Left ventricle myocardium inferior (tissue), 1 donor: ENCODE results near the gene HAUS6. TPM values are rescaled to one million over a fixed set of nuclear protein-coding genes. Genes with fewer than 3 reads are reported as not detected.
"Not testable (repeated sequence)": the region's sequence is repeated elsewhere in the genome, so short reads cannot be mapped to it uniquely, and the experiment has no call there.

Source experiments
- DNase-seq: peaks from one replicate; pipeline ENCODE4 v3.0.0-alpha.2; 2020
- H3K27ac ChIP-seq: fragments of 200-600 bp; replicated peaks from 2 replicates; pipeline ENCODE4 v1.8.0; 2021
- H3K27me3 ChIP-seq: fragments of 200-600 bp; 2 replicates; pipeline ENCODE4 v1.8.0; 2021; ENCODE audit warnings: low read depth
- H3K36me3 ChIP-seq: fragments of 200-600 bp; 2 replicates; pipeline ENCODE4 v1.8.0; 2021
- H3K4me1 ChIP-seq: fragments of 200-600 bp; 2 replicates; pipeline ENCODE4 v1.8.0; 2021
- H3K4me3 ChIP-seq: fragments of 200-600 bp; 2 replicates; pipeline ENCODE4 v1.8.0; 2021; ENCODE audit warnings: mild to moderate bottlenecking, moderate library complexity
- H3K9me3 ChIP-seq: fragments of 200-600 bp; replicated peaks from 2 replicates; pipeline ENCODE4 v1.8.0; 2021
- intact Hi-C: fragments of 100-400 bp; cut with micrococcal nuclease; formaldehyde crosslinking; loops from one replicate; pipeline ENCODE4 v1.11.0; 2022
- long read RNA-seq: library from polyadenylated mRNA; unstranded; transcript quantifications from one replicate; pipeline ENCODE4 v2.0.0, GENCODE V29; 2021
- total RNA-seq: library from RNA; stranded (reverse); fragmentation: NEBNext Ultra II Directional; extraction: Animal tissue kit (Norgen Biotek cat#: 25700); gene quantifications from one replicate; pipeline ENCODE4 v1.2.1, GENCODE V29; 2021
- TF ChIP-seq, protein P1 (sequence below): fragments of 200-600 bp; IDR thresholded peaks from 2 replicates; pipeline ENCODE4 v1.8.0; 2021; ENCODE audit warnings: antibody characterized with exemption, mild to moderate bottlenecking, borderline replicate concordance
- donor health status: DM: no; HTN: yes; CAD: no; lungs with severe emphysema.

Gene HAUS6, protein sequence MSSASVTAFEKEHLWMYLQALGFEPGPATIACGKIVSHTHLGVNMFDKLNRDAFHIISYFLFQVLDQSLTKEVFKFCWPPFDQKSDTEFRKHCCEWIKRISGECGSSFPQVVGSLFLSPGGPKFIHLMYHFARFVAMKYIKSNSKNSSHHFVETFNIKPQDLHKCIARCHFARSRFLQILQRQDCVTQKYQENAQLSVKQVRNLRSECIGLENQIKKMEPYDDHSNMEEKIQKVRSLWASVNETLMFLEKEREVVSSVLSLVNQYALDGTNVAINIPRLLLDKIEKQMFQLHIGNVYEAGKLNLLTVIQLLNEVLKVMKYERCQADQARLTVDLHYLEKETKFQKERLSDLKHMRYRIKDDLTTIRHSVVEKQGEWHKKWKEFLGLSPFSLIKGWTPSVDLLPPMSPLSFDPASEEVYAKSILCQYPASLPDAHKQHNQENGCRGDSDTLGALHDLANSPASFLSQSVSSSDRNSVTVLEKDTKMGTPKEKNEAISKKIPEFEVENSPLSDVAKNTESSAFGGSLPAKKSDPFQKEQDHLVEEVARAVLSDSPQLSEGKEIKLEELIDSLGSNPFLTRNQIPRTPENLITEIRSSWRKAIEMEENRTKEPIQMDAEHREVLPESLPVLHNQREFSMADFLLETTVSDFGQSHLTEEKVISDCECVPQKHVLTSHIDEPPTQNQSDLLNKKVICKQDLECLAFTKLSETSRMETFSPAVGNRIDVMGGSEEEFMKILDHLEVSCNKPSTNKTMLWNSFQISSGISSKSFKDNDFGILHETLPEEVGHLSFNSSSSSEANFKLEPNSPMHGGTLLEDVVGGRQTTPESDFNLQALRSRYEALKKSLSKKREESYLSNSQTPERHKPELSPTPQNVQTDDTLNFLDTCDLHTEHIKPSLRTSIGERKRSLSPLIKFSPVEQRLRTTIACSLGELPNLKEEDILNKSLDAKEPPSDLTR
- total RNA-seq, result 5.6 TPM
- long read RNA-seq, full-length matches to known transcripts, result 1 of 1 reads
- long read RNA-seq, partial matches to known transcripts, result 0 of 1 reads
- long read RNA-seq, other reads (novel, unspliced or antisense), result 0 of 1 reads

DNA sequence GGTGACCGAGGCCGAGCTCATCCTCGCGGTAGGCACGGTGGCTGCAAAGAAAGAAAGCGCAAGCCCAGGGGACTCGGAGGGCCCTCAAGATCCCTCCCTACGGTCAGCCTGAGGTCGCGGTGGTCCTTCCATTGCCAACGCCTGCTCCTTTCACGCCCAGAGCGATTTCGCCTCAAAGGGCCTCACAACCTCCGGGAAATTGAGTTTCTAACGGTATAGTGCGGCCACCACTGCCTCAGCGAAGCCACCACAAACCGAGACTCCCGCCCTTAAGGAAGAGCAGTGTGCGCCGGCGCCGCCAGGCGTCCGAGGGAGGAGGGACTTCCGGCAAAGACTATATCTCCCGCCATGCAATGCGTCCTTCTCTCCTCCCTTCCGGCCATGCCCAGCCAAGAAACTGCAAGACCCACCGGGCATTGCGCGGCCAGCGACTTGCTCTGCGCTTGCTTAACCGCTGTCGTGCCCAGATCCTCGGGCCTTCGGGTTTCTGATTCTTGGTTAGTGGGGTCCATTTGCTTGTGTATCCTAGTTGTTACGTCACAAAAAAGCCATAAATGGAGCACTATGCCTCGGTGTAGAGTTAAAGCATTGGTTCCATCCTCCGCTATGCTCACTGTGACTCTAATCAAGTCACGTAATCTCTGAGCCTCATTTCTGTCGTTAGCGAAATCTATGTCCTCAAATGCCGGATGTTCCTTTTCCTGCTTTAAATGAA lies at the start of gene HAUS6:
TSS of gene HAUS6 (minus strand) at position 274 of the 715 bp plus-strand sequence. CDS start at position 21, 253 bp downstream.
- no peaks in the 10 kb centered on the region for H3K9me3 ChIP-seq
- intact Hi-C loops, result loop anchor here (10.0 kb wide), 2 partner anchors 72 to 352 kb away; no protein-coding TSS in a partner anchor
- peak within 1 kb of the TSS; percentile 94 for H3K27ac ChIP-seq
- no peaks in the 10 kb centered on the region for H3K27me3 ChIP-seq
- H3K4me1 ChIP-seq, result peaks cover 29% of the 10 kb centered on the region
- peak; percentile 96 for DNase-seq
- TF ChIP-seq, protein P1, sequence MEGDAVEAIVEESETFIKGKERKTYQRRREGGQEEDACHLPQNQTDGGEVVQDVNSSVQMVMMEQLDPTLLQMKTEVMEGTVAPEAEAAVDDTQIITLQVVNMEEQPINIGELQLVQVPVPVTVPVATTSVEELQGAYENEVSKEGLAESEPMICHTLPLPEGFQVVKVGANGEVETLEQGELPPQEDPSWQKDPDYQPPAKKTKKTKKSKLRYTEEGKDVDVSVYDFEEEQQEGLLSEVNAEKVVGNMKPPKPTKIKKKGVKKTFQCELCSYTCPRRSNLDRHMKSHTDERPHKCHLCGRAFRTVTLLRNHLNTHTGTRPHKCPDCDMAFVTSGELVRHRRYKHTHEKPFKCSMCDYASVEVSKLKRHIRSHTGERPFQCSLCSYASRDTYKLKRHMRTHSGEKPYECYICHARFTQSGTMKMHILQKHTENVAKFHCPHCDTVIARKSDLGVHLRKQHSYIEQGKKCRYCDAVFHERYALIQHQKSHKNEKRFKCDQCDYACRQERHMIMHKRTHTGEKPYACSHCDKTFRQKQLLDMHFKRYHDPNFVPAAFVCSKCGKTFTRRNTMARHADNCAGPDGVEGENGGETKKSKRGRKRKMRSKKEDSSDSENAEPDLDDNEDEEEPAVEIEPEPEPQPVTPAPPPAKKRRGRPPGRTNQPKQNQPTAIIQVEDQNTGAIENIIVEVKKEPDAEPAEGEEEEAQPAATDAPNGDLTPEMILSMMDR, result peak; percentile 78
- H3K36me3 ChIP-seq, result peaks cover 3% of the 10 kb centered on the region
- peak within 1 kb of the TSS; percentile 82 for H3K4me3 ChIP-seq

DNA sequence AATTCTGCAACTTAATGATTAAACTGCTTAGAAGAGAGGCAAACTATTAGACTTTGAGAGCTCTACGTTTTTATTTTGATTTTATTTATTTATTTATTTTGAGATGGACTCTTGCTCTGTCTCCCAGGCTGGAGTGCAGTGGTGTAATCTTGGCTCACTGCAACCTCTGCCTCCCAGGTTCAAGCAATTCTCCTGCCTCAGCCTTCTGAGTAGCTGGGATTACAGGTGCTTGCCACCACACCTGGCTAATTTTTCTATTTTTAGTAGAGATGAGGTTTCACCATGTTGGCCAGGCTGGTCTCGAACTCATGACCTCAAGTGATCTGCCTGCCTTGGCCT lies 49.4 kb upstream of the HAUS6 start:
- H3K4me3 ChIP-seq, DNase-seq, H3K27me3 ChIP-seq, H3K9me3 ChIP-seq, intact Hi-C loops, H3K36me3 ChIP-seq, H3K27ac ChIP-seq: not testable (repeated sequence)
- peaks cover 17% of the 10 kb centered on the region for H3K4me1 ChIP-seq

- H3K36me3 ChIP-seq, result no peaks in the 10 kb centered on the region
- peaks cover 17% of the 10 kb centered on the region for H3K4me1 ChIP-seq
- intact Hi-C loops, result no loop called here
- TF ChIP-seq, protein P1, result no peak
- no peak overlapping the region for H3K27ac ChIP-seq
- DNase-seq, result no peak
- H3K4me3 ChIP-seq, result no peak overlapping the region
- no peaks in the 10 kb centered on the region for H3K27me3 ChIP-seq
- no peaks in the 10 kb centered on the region for H3K9me3 ChIP-seq
Measured at GRCh38 chr9:19151425-19152159, 48.9 kb upstream of the HAUS6 start.

DNA sequence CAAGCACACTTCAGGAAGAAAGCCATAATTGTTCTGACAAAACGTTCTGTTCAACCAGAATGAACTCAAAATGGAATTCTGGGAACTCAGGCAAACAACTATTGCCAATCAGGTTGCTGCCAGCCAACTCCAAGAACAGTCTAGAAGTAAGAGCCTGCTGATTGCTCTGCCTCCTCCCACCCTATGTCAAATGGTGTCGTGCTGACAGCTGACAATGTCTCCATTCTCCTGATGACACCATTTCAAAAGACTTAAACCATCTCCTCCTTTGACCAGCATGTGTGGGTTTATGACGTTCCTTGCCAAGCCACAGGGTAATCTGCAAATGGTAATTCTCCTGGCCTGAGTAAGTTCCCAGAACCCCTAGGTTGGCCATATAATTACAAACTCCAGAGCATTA lies 46.5 kb upstream of the HAUS6 start:
- Histone ChIP-seq H3K9me3 (no peaks in the 10 kb centered on the region), H3K4me1 (peaks cover 10% of the 10 kb centered on the region), H3K36me3 (no peaks in the 10 kb centered on the region), H3K4me3 (no peak overlapping the region), H3K27me3 (no peaks in the 10 kb centered on the region), H3K27ac (no peak overlapping the region)
- TF ChIP-seq, protein P1, result no peak
- no peak for DNase-seq
- intact Hi-C loops, result no loop called here

GRCh38 chr9:19148187-19148586 lies 45.5 kb upstream of the HAUS6 start:
- intact Hi-C loops, result no loop called here
- no peaks in the 10 kb centered on the region for H3K36me3 ChIP-seq
- TF ChIP-seq, protein P1, result no peak

More at GRCh38 chr9:19148187-19148586, 45.5 kb upstream of the HAUS6 start:
- peaks cover under 1% of the 10 kb centered on the region for H3K4me1 ChIP-seq
- no peak for DNase-seq
- H3K27me3 ChIP-seq, result no peaks in the 10 kb centered on the region
- H3K4me3 ChIP-seq, result no peak overlapping the region
- H3K9me3 ChIP-seq, result no peaks in the 10 kb centered on the region
- no peak overlapping the region for H3K27ac ChIP-seq
